Tibial nerve (tissue), 4 donors: ENCODE measurements around the gene RDH12. TPM values are rescaled to one million over a fixed set of nuclear protein-coding genes. Genes with fewer than 3 reads are reported as not detected.

ENCODE experiments used
- DNase-seq, 2 donors: peaks; one replicate each; pipeline ENCODE4 v3.0.0-alpha.2; 2019; ENCODE audit warnings: low spot score in 2 of 2
- H3K27ac ChIP-seq, 4 donors: fragments of 200-600 bp; sonication (generic) in 3 of 4; one replicate each; pipeline ENCODE4 v1.5.1; 2017 to 2019; ENCODE audit warnings: mild to moderate bottlenecking in 1 of 4
- H3K27me3 ChIP-seq, 2 donors: fragments of 200-600 bp; sonication (generic) in 1 of 2; one replicate each; pipeline versions ENCODE4 v1.5.1 to v1.6.0; 2017 to 2019
- H3K36me3 ChIP-seq, 3 donors: fragments of 200-600 bp; sonication (generic); one replicate each; pipeline ENCODE4 v1.5.1; 2018 to 2019
- H3K4me1 ChIP-seq, 4 donors: fragments of 200-600 bp; sonication (generic) in 3 of 4; one replicate each; pipeline ENCODE4 v1.5.1; 2017 to 2019
- H3K4me3 ChIP-seq, 4 donors: fragments of 200-600 bp; sonication (generic) in 3 of 4; one replicate each; pipeline ENCODE4 v1.5.1; 2017 to 2019; ENCODE audit warnings: mild to moderate bottlenecking in 1 of 4, moderate library complexity in 1 of 4
- H3K9me3 ChIP-seq, 4 donors: fragments of 200-600 bp; sonication (generic) in 3 of 4; one replicate each; pipeline ENCODE4 v1.5.1; 2017 to 2019
- EP300 ChIP-seq, 2 donors: sonication (generic); formaldehyde crosslinking; IDR thresholded peaks; one replicate each; pipeline ENCODE4 v1.6.1; 2017; ENCODE audit warnings: antibody characterized with exemption in 2 of 2, mild to moderate bottlenecking in 1 of 2
- POLR2A ChIP-seq, 2 donors: fragments of 450-650 bp; IDR thresholded peaks; one replicate each; pipeline ENCODE4 v1.6.1; 2017; ENCODE audit warnings: antibody characterized with exemption in 2 of 2, mild to moderate bottlenecking in 2 of 2, moderate library complexity in 2 of 2
- WGBS, 2 donors: methylation state at CpG; one replicate each; pipeline ENCODE4 v1.1.5; 2018; 5-methylcytosine and 5-hydroxymethylcytosine counted together
- small RNA-seq: library from RNA; depleted of rRNA; stranded (forward); fragments of <200 nt; gene quantifications from one replicate; pipeline ENCODE3, GENCODE V24; 2016
- total RNA-seq, 4 donors: library from RNA; depleted of rRNA; stranded (reverse); fragments of >200 nt; gene quantifications; one replicate each; pipeline ENCODE4 v1.1.0, GENCODE V29; 2016
- TF ChIP-seq, protein P1 (sequence below), 5 experiments: fragments of 200-600 bp in 3 of 5; fragments of 450-650 bp in 2 of 5; sonication (generic) in 3 of 5; IDR thresholded peaks; one replicate each; pipeline ENCODE4 v1.5.1; 2016 to 2019; ENCODE audit warnings: antibody characterized with exemption in 5 of 5, mild to moderate bottlenecking in 3 of 5, moderate library complexity in 2 of 5

The RDH12 gene
- total RNA-seq, 4 donors from 2014 or later, result not detected

- TF ChIP-seq, protein P1, sequence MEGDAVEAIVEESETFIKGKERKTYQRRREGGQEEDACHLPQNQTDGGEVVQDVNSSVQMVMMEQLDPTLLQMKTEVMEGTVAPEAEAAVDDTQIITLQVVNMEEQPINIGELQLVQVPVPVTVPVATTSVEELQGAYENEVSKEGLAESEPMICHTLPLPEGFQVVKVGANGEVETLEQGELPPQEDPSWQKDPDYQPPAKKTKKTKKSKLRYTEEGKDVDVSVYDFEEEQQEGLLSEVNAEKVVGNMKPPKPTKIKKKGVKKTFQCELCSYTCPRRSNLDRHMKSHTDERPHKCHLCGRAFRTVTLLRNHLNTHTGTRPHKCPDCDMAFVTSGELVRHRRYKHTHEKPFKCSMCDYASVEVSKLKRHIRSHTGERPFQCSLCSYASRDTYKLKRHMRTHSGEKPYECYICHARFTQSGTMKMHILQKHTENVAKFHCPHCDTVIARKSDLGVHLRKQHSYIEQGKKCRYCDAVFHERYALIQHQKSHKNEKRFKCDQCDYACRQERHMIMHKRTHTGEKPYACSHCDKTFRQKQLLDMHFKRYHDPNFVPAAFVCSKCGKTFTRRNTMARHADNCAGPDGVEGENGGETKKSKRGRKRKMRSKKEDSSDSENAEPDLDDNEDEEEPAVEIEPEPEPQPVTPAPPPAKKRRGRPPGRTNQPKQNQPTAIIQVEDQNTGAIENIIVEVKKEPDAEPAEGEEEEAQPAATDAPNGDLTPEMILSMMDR (IDR thresholded peaks at IDR 0.05), result no peak
- TF ChIP-seq EP300 (IDR thresholded peaks at IDR 0.05) (no peak), POLR2A (IDR thresholded peaks at IDR 0.05) (no peak)
- no peak for DNase-seq
- Histone ChIP-seq H3K27me3 (no peaks in the 10 kb centered on the region), H3K9me3 (no peaks in the 10 kb centered on the region), H3K27ac (no peak overlapping the region), H3K36me3 (peaks cover 9 to 100% (median 52%) of the 10 kb centered on the region in 3 donors), H3K4me3 (no peak overlapping the region), H3K4me1 (no peaks in the 10 kb centered on the region)
- 25 to 26% methylated on average over 3 of the region's 3 CpGs for WGBS, 2 donors
These were observed 80.4 kb downstream of the RDH12 start for GRCh38 chr14:67782090-67782489.

Small RNA genes lying within 50 kb of the gene (small RNA-seq; reads per million reads assigned to genes)
- gene AL049779.3, result not detected
- not detected for gene RN7SL369P
- gene RNA5SP386, result not detected

Other genes starting within 250 kb of the RDH12 start
- gene TMEM229B, start 213.2 kb upstream of the RDH12 start, total RNA-seq, result 1 to 10 TPM in 3 of 4 donors, not detected in 1; 2.7 to 6.1 (median 5.7) TPM
- 10 to 100 TPM in 1 of 4 donors, 1 to 10 TPM in 3; 2.4 to 10.2 (median 4.6) TPM for gene PLEKHH1, start 168.6 kb upstream of the RDH12 start, total RNA-seq
- gene PIGH, start 101.6 kb upstream of the RDH12 start, total RNA-seq, result 10 to 100 TPM; 19.2 to 48.8 (median 23.8) TPM
- 10 to 100 TPM in 1 of 4 donors, 1 to 10 TPM in 2, under 1 TPM in 1; 0.44 to 21.3 (median 2.6) TPM for gene ARG2, start 82.0 kb upstream of the RDH12 start, total RNA-seq
- gene VTI1B, start 27.3 kb upstream of the RDH12 start, total RNA-seq, result 100 to 1,000 TPM in 3 of 4 donors, 10 to 100 TPM in 1; 66.1 to 123 (median 103) TPM
- 10 to 100 TPM; 24.0 to 48.8 (median 34.9) TPM for gene RDH11, start 6.1 kb upstream of the RDH12 start, total RNA-seq
- gene ZFYVE26, start 114.7 kb downstream of the RDH12 start, total RNA-seq, result 10 to 100 TPM; 22.4 to 74.4 (median 36.3) TPM
- gene RAD51B, start 117.9 kb downstream of the RDH12 start, total RNA-seq, result 10 to 100 TPM; 12.6 to 26.4 (median 16.7) TPM